CD4-positive, alpha-beta T cell (primary cell): Measurements from ENCODE around the gene PLA2G4B. TPM values are rescaled to one million over a fixed set of nuclear protein-coding genes. Genes with fewer than 3 reads are reported as not detected.

Experiments
- ATAC-seq: fragments of 200-7000 bp; cut with Tn5 transposase; one replicate; pipeline ENCODE4 v1.10.0; 2022; ENCODE audit warnings: mild to moderate bottlenecking; ENCODE audit not compliant: poor library complexity
- CTCF ChIA-PET: fragments of 350-600 bp; sonication (Branson Sonifier 250); formaldehyde crosslinking; loops from one replicate; lab custom pipeline; 2021; ENCODE audit warnings: antibody characterized with exemption, inconsistent platforms; lab: Charles Lee
- POLR2A ChIA-PET: fragments of 350-600 bp; sonication (Branson Sonifier 250); formaldehyde crosslinking; loops from one replicate; lab custom pipeline; 2021; ENCODE audit warnings: antibody characterized with exemption, inconsistent platforms; lab: Charles Lee
- DNase-seq, 14 experiments: peaks; one replicate each; pipeline ENCODE4 v3.0.0-alpha.2; 2013 to 2020; ENCODE audit warnings: mixed read lengths in 2 of 14
- H3K27ac ChIP-seq, 2 donors: one replicate each; pipeline versions ENCODE4 v1.5.1 to v1.7.0; 2013; ENCODE audit warnings: low read length in 2 of 2, low read depth in 1 of 2, mild to moderate bottlenecking in 1 of 2
- H3K27me3 ChIP-seq, 2 experiments: 1 replicate in 1 of 2; 2 replicates in 1 of 2; pipeline versions ENCODE4 v1.6.1 to v1.7.0; 2013; ENCODE audit warnings: low read length in 2 of 2, control low read depth in 1 of 2, mild to moderate bottlenecking in 1 of 2, moderate library complexity in 1 of 2; ENCODE audit not compliant: insufficient read depth in 2 of 2, control insufficient read depth in 1 of 2
- H3K36me3 ChIP-seq: one replicate; pipeline ENCODE4 v1.6.1; 2013; ENCODE audit warnings: low read length, control low read depth; ENCODE audit not compliant: insufficient read depth
- H3K4me1 ChIP-seq: one replicate; pipeline ENCODE4 v1.6.1; 2013; ENCODE audit warnings: low read length, control low read depth; ENCODE audit not compliant: insufficient read depth
- H3K4me3 ChIP-seq: one replicate; pipeline ENCODE4 v1.5.1; 2013; ENCODE audit warnings: mild to moderate bottlenecking, low read length, moderate library complexity
- H3K9me3 ChIP-seq, 2 experiments: 1 replicate in 1 of 2; 2 replicates in 1 of 2; pipeline versions ENCODE4 v1.6.1 to v1.7.0; 2013; ENCODE audit warnings: low read length in 2 of 2, mild to moderate bottlenecking in 2 of 2, control low read depth in 1 of 2, moderate library complexity in 1 of 2; ENCODE audit not compliant: control insufficient read depth in 1 of 2, insufficient read depth in 1 of 2
- H3K27ac Mint-ChIP-seq: one replicate; pipeline ENCODE4 v1.8.0; 2020; ENCODE audit warnings: mixed read lengths
- H3K27me3 Mint-ChIP-seq: one replicate; pipeline ENCODE4 v1.8.0; 2021; ENCODE audit warnings: mixed read lengths
- H3K36me3 Mint-ChIP-seq: one replicate; pipeline ENCODE4 v1.8.0; 2021; ENCODE audit warnings: low read depth, mixed read lengths
- H3K4me1 Mint-ChIP-seq: one replicate; pipeline ENCODE4 v1.8.0; 2021; ENCODE audit warnings: low read depth, mixed read lengths
- H3K4me3 Mint-ChIP-seq: one replicate; pipeline ENCODE4 v1.8.0; 2020; ENCODE audit warnings: mild to moderate bottlenecking, mixed read lengths
- H3K9me3 Mint-ChIP-seq: one replicate; pipeline ENCODE4 v1.8.0; 2020; ENCODE audit warnings: mixed read lengths
- intact Hi-C, 2 experiments: fragments of 100-400 bp; cut with DNase I in 1 of 2; cut with micrococcal nuclease in 1 of 2; formaldehyde crosslinking; loops; one replicate each; pipeline versions ENCODE4 v1.15.1 to v1.9.0; 2023 to 2025; cut with DNase I, micrococcal nuclease
- total RNA-seq, 174 experiments: library from RNA in 2 of 174; stranded (reverse) in 2 of 174; gene quantifications; one replicate each; pipeline ENCODE4 v1.2.3 and lab custom pipeline; 2021 to 2026
- TF ChIP-seq, protein P1 (sequence below): fragments of 200-600 bp; IDR thresholded peaks from one replicate; pipeline ENCODE4 v1.8.0; 2022; ENCODE audit warnings: antibody characterized with exemption, mild to moderate bottlenecking

Gene PLA2G4B
- total RNA-seq, 2 experiments from 2014 or later = 33.7 to 34.6 TPM

DNA sequence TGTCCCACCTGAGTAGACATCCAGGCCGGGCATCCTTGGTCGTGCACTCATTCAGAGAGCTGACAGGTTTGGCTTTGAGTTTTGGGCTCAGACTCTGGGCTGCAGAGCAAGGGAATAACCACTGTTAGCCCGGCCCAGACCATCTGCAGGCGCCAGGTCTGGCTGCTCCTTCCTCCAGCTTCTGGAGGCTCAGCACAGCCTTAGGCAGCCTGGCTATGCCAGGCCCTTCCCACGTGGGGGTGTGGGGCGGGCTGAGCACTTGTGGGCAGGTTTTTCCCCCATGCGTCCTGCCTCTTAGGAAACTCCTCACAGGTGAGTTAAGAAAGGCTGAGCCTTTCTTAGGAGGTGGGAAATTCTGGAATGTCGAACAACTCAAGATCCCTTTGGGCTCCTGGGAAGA, 11.2 kb downstream of the PLA2G4B start:
- ChIA-PET POLR2A (no interaction called here), CTCF (no interaction called here)
- no peaks in the 10 kb centered on the region for H3K9me3 Mint-ChIP-seq
- Histone ChIP-seq H3K9me3 (no peaks in the 10 kb centered on the region), H3K36me3 (peaks cover 36% of the 10 kb centered on the region), H3K4me1 (peaks cover 5% of the 10 kb centered on the region), H3K27me3 (no peaks in the 10 kb centered on the region), H3K27ac (no peak overlapping the region), H3K4me3 (no peak overlapping the region)
- H3K4me3 Mint-ChIP-seq = no peak overlapping the region
- H3K27me3 Mint-ChIP-seq = no peaks in the 10 kb centered on the region
- intact Hi-C loops = no loop called here
- DNase-seq (no peak), ATAC-seq (no peak)
- H3K27ac Mint-ChIP-seq = peak overlapping the region; percentile 69
- TF ChIP-seq, protein P1, sequence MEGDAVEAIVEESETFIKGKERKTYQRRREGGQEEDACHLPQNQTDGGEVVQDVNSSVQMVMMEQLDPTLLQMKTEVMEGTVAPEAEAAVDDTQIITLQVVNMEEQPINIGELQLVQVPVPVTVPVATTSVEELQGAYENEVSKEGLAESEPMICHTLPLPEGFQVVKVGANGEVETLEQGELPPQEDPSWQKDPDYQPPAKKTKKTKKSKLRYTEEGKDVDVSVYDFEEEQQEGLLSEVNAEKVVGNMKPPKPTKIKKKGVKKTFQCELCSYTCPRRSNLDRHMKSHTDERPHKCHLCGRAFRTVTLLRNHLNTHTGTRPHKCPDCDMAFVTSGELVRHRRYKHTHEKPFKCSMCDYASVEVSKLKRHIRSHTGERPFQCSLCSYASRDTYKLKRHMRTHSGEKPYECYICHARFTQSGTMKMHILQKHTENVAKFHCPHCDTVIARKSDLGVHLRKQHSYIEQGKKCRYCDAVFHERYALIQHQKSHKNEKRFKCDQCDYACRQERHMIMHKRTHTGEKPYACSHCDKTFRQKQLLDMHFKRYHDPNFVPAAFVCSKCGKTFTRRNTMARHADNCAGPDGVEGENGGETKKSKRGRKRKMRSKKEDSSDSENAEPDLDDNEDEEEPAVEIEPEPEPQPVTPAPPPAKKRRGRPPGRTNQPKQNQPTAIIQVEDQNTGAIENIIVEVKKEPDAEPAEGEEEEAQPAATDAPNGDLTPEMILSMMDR = no peak
- no peaks in the 10 kb centered on the region for H3K4me1 Mint-ChIP-seq
- H3K36me3 Mint-ChIP-seq = peaks cover 35% of the 10 kb centered on the region

DNA sequence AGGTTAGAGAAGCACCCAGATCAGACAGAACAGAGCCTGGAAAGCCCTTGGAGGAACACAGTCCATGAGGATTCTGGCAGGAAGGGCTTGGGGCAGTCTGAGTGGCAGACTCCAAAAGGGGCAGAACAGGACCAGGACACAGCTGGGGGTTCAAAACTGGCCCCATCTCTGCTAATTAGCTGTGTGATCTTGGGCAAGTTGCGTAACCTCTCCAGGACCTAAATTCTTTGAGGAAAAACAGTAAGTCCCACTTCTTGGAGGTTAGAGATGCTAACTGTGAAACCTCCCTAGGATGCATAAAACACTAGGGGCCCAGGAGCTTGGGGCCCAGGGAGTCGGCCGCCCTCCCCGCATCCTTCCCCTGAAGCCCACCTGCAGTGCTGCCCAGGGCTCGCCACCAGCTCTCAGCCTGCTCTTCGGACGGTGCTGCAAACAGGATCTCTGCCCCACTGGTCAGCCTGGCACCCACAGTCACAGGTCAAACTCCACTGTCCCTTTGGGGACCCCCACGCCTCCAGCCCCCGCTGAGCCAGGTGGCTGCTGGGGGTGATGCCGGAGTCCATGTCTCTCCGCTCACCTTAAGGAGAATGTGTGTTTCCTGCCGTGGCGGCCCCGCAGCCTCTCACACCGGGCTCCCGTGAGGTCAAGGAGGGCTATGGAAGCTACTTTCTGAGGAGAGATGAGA, 12.0 kb downstream of the PLA2G4B start:
- Histone ChIP-seq H3K9me3 (no peaks in the 10 kb centered on the region), H3K27ac (no peak overlapping the region), H3K4me3 (no peak overlapping the region), H3K4me1 (peaks cover 5% of the 10 kb centered on the region), H3K27me3 (no peaks in the 10 kb centered on the region), H3K36me3 (peaks cover 28% of the 10 kb centered on the region)
- no peak overlapping the region for H3K4me3 Mint-ChIP-seq
- intact Hi-C loops = no loop called here
- DNase-seq = no peak
- no peak for ATAC-seq
- no peaks in the 10 kb centered on the region for H3K4me1 Mint-ChIP-seq
- peaks cover 33% of the 10 kb centered on the region for H3K36me3 Mint-ChIP-seq
- no peaks in the 10 kb centered on the region for H3K9me3 Mint-ChIP-seq
- H3K27me3 Mint-ChIP-seq = no peaks in the 10 kb centered on the region
- H3K27ac Mint-ChIP-seq = peak overlapping the region; percentile 69
- POLR2A ChIA-PET = interaction anchor here (2.1 kb wide), 1 partner anchor 42 kb away, joined by 8 read pairs; the partner anchor contains the start of gene SPTBN5
- TF ChIP-seq, protein P1 = no peak
- CTCF ChIA-PET = no interaction called here

DNA sequence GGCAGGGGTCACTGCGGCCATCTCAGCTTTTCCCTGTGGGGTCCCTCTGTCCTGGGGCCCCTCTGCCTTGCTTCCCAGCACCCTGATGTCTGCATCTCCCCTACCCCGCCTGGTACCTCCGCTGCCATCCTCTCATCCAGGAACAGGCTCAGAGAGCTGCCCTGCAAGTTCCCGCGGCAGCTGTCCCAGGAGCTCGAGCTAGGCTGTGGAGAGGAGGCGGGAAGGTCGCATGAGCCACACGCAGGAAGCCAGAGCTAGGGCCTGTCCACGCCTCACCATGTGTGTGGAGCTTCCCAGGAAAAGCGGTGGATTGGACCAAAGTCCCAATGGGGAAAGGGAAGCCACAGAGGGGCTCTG, 12.5 kb downstream of the PLA2G4B start:
- no peak overlapping the region for H3K4me3 ChIP-seq
- no peaks in the 10 kb centered on the region for H3K27me3 Mint-ChIP-seq
- H3K27ac ChIP-seq = no peak overlapping the region
- H3K4me1 ChIP-seq = peaks cover 5% of the 10 kb centered on the region
- H3K4me1 Mint-ChIP-seq = no peaks in the 10 kb centered on the region
- peaks cover 28% of the 10 kb centered on the region for H3K36me3 Mint-ChIP-seq
- intact Hi-C loops = no loop called here
- H3K36me3 ChIP-seq = peaks cover 23% of the 10 kb centered on the region
- DNase-seq (no peak), ATAC-seq (no peak)
- TF ChIP-seq, protein P1 = no peak
- ChIA-PET CTCF (no interaction called here), POLR2A (interaction anchor here (1.1 to 2.1 kb wide), 2 partner anchors 42 to 86 kb away, joined by 5 to 8 read pairs; partner anchors contain the start of gene SPTBN5)
- H3K9me3 ChIP-seq = no peaks in the 10 kb centered on the region
- no peak overlapping the region for H3K4me3 Mint-ChIP-seq
- no peak overlapping the region for H3K27ac Mint-ChIP-seq
- no peaks in the 10 kb centered on the region for H3K27me3 ChIP-seq
- H3K9me3 Mint-ChIP-seq = no peaks in the 10 kb centered on the region
